ENCODE measurements around the gene SLC36A1. TPM values are rescaled to one million over a fixed set of nuclear protein-coding genes. Genes with fewer than 3 reads are reported as not detected.

The SLC36A1 gene
- total and polyA plus RNA-seq, 2 of the 8 experiments (the other 6 are each of a cell fraction or from before 2014, with no cell fraction given), result 6.6 to 9.6 TPM

DNA sequence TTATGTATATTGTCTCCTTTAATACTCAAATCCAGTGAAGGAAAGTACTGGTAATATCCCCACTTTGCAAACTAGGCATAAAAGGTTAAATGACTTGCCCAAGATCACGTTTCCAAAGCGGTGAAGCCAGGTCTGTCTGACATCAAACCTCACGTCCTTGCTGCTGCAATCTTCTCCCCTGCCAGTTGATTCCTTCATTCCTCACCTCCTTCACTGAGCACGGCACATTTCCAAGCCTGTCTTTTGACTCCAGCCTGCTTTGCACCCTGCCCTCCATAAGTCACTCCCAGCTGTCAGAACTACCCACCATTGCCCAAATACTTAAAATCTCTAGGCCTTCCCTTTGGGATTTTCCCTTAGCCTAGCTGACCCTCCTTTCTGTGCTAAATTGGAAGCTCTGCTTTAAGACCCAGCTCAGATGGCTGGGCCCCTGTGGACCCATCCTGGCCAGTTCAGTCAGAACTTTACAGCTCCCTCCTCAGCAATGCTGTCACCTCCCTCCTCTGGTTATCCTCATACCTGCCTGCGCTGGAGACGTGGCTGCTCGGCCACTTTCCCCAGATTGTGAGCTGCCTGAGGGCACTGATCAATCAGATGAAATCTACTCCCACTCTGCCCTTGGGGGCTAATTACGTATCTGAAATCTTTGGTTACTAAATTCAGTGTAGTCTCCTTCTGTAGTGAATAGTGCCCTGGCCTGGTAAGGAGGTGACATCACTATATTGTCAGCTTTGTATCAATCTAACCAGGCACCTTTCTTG, 51.2 kb downstream of the SLC36A1 start:
- Histone ChIP-seq H3K23ac (ENCODE audit: insufficient read length) (no peak overlapping the region), H3K18ac (ENCODE audit: extremely low read depth, low read length) (no peak overlapping the region), H2BK12ac (ENCODE audit: low read depth, low read length) (0 out of 2 replicates have a peak overlapping the region, but pooled peaks have one; percentile 30), H3K23me2 (ENCODE audit: low read depth, low read length) (no peaks in the 10 kb centered on the region), H2BK120ac (replicated peaks; ENCODE audit: low read depth, low read length) (no peak overlapping the region), H3K36me3 (ENCODE audit: control insufficient read depth in 2 of 4, insufficient read depth in 4 of 4, low read length in 3 of 4) (peaks cover 0 to 7% (median 0%) of the 10 kb centered on the region in 4 experiments; a peak in 1 of 8 replicates), H4K20me1 (replicated peaks in 1 of 2; ENCODE audit: control insufficient read depth in 1 of 2, insufficient read depth in 2 of 2, low read length in 2 of 2) (no peaks in the 10 kb centered on the region), H2BK15ac (ENCODE audit: low read length) (no peak overlapping the region), H3K4me2 (ENCODE audit: insufficient read depth in 1 of 2, low read depth in 2 of 2, low read length in 2 of 2) (no peak overlapping the region), H2AFZ (ENCODE audit: low read length) (no peak overlapping the region), H3K9ac (replicated peaks in 1 of 4; ENCODE audit: extremely low read depth in 1 of 4, low read depth in 3 of 4, low read length in 3 of 4) (peak overlapping the region in 1 of 4 experiments; percentile 6; a peak in 2 of 7 replicates), H4K8ac (ENCODE audit: extremely low read depth, insufficient read depth, low read length) (no peak overlapping the region), H3K79me2 (ENCODE audit: control insufficient read depth in 1 of 2, insufficient read depth in 2 of 2, low read length in 2 of 2) (no peaks in the 10 kb centered on the region), H3K79me1 (ENCODE audit: low read depth, low read length) (no peaks in the 10 kb centered on the region), H3K27me3 (replicated peaks in 1 of 4; ENCODE audit: control insufficient read depth in 3 of 4, extremely low read depth in 1 of 4, insufficient read depth in 3 of 4, low read length in 3 of 4) (no peaks in the 10 kb centered on the region), H3K14ac (ENCODE audit: insufficient read length) (no peak overlapping the region), H3K56ac (replicated peaks; ENCODE audit: insufficient read length, low read depth, low read length) (no peak overlapping the region), H2AK5ac (ENCODE audit: low read depth, low read length) (0 out of 2 replicates have a peak overlapping the region, but pooled peaks have one; percentile 7), H4K91ac (replicated peaks; ENCODE audit: insufficient read length, low read length) (no peak overlapping the region), H3K4ac (replicated peaks; ENCODE audit: insufficient read length, low read depth, low read length) (no peak overlapping the region), H3K9me3 (ENCODE audit: insufficient read depth in 2 of 2, low read depth in 1 of 2, low read length in 1 of 2) (0 out of 4 replicates have a peak, but pooled peaks cover 0 to 2% of the 10 kb centered on the region in 2 experiments), H2BK5ac (ENCODE audit: low read depth, low read length) (no peak overlapping the region), H2BK20ac (ENCODE audit: low read length) (peak overlapping the region; percentile 15; the same call in 1 of the 2 replicates), H3K4me1 (replicated peaks in 1 of 4; ENCODE audit: control insufficient read depth in 3 of 4, insufficient read depth in 4 of 4, low read length in 3 of 4) (peaks cover 0 to 4% (median under 1%) of the 10 kb centered on the region in 4 experiments; a peak in 3 of 7 replicates), H3K27ac (ENCODE audit: low read depth, low read length) (no peak overlapping the region), H3K4me3 (ENCODE audit: extremely low read depth in 1 of 4, insufficient read depth in 2 of 4, low read depth in 3 of 4, low read length in 4 of 4) (no peak overlapping the region), H4K5ac (ENCODE audit: insufficient read length, low read depth, low read length) (no peak overlapping the region)
- TF ChIP-seq CTBP2 (IDR thresholded peaks at IDR 0.05; ENCODE audit: borderline replicate concordance, insufficient read depth, insufficient read length, low read length) (no peak), SIRT6 (IDR thresholded peaks at IDR 0.05; ENCODE audit: low read length) (no peak), KDM5A (IDR thresholded peaks at IDR 0.05; ENCODE audit: low read length) (no peak), EP300 (IDR thresholded peaks at IDR 0.05; ENCODE audit: borderline replicate concordance in 1 of 2, low read depth in 2 of 2, low read length in 2 of 2) (no peak), BRCA1 (IDR thresholded peaks at IDR 0.05; ENCODE audit: low read depth, low read length) (no peak), RNF2 (IDR thresholded peaks at IDR 0.05; ENCODE audit: borderline replicate concordance, low read depth, low read length, missing control alignments, poor library complexity, severe bottlenecking) (no peak), NRF1 (IDR thresholded peaks at IDR 0.05; ENCODE audit: low read depth, low read length) (no peak)
- TF ChIP-seq, protein P1, sequence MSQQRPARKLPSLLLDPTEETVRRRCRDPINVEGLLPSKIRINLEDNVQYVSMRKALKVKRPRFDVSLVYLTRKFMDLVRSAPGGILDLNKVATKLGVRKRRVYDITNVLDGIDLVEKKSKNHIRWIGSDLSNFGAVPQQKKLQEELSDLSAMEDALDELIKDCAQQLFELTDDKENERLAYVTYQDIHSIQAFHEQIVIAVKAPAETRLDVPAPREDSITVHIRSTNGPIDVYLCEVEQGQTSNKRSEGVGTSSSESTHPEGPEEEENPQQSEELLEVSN (IDR thresholded peaks at IDR 0.05), result no peak
- TF ChIP-seq, protein P2, sequence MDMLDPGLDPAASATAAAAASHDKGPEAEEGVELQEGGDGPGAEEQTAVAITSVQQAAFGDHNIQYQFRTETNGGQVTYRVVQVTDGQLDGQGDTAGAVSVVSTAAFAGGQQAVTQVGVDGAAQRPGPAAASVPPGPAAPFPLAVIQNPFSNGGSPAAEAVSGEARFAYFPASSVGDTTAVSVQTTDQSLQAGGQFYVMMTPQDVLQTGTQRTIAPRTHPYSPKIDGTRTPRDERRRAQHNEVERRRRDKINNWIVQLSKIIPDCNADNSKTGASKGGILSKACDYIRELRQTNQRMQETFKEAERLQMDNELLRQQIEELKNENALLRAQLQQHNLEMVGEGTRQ (IDR thresholded peaks at IDR 0.05; ENCODE audit: low read length), result no peak
- no peak for FAIRE-seq
- DNase-seq (ENCODE audit: low read depth in 1 of 2, low spot score in 2 of 2), result no peak
- POLR2A ChIA-PET (ENCODE audit: partially characterized antibody), result interaction anchor here (0.6 to 1.4 kb wide), 4 partner anchors 52 to 274 kb away, joined by 3 to 4 read pairs (median 3); partner anchors contain the start of genes CCDC69 and GM2A
- CTCF ChIA-PET (ENCODE audit: partially characterized antibody), result interaction anchor here (0.6 to 3.4 kb wide), 23 partner anchors 8 to 440 kb away, joined by 3 to 66 read pairs (median 5); partner anchors contain the start of gene SLC36A1
- WGBS, 2 experiments (ENCODE audit: extremely low coverage in 1 of 2, insufficient coverage in 1 of 2, insufficient read length in 1 of 2, insufficient replicate concordance in 2 of 2, low coverage in 1 of 2, low lambda C conversion rate in 2 of 2, missing lambda C conversion rate in 1 of 2), result 85% methylated on average over 8 of the region's 8 CpGs; no CpG with 5 or more reads in 1 of the 2 experiments
